Upper lobe of left lung (tissue), 4 donors: ENCODE data around the gene USP3.

Experiments used
- CTCF ChIP-seq, 6 experiments: fragments of 450-650 bp in 4 of 6; fragments of 200-600 bp in 2 of 6; sonication (generic) in 2 of 6; IDR thresholded peaks; one replicate each; pipeline ENCODE4 v1.5.1; 2016 to 2019; ENCODE audit warnings: antibody characterized with exemption in 6 of 6
- EP300 ChIP-seq, 4 donors: sonication (generic); formaldehyde crosslinking; IDR thresholded peaks; one replicate each; pipeline ENCODE4 v1.5.1; 2017; ENCODE audit warnings: antibody characterized with exemption in 4 of 4, control low read depth in 2 of 4
- POLR2A ChIP-seq, 4 donors: fragments of 450-650 bp; IDR thresholded peaks; one replicate each; pipeline ENCODE4 v1.5.1; 2016 to 2017; ENCODE audit warnings: antibody characterized with exemption in 4 of 4, mild to moderate bottlenecking in 2 of 4
- POLR2AphosphoS5 ChIP-seq, 2 donors: sonication (generic); formaldehyde crosslinking; IDR thresholded peaks; one replicate each; pipeline ENCODE4 v1.5.1; 2017; ENCODE audit warnings: antibody characterized with exemption in 2 of 2

GRCh38 chr15:63598473-63599400 lies 94.3 kb downstream of the USP3 start:
- TF ChIP-seq POLR2AphosphoS5 (IDR thresholded peaks at IDR 0.05) (no peak), CTCF (IDR thresholded peaks at IDR 0.05) (no peak), POLR2A (IDR thresholded peaks at IDR 0.05) (no peak), EP300 (IDR thresholded peaks at IDR 0.05) (no peak)
